NCI-H146 (cell line): ENCODE data around the gene TECTB.
A peak's percentile ranks its signal among the peaks of the same experiment; 100 is the strongest.
"Not testable (repeated sequence)": the region's sequence is repeated elsewhere in the genome, so short reads cannot be mapped to it uniquely, and the experiment has no call there.

ENCODE experiments used
- DNase-seq: peaks from one replicate; lab custom pipeline; 2025; lab: John Stamatoyannopoulos, UW

Gene TECTB

DNA sequence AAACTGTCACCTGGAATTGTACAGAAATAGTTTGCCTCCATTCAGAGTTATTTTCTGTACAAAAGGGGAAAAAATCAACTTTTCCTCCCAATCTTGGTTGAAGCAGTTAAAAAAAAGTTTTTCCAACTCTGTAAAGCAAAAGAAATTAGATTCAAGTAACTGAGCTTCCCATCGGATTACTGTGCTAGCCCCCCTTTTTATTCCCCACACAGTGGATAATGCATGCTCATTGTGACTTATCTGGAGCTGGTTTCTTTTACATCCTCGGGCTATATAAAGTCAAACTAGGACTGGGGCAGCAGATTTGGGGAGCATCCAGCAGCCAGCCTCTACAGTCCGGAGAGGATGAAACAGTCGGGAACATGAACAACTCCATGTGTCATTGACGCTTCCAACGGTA, at the start of gene TECTB:
Gene TECTB, plus strand, starts transcription at position 301 of the 400 bp plus-strand sequence. CDS start 335 bp downstream, outside the sequence.
- DNase-seq, result no peak

DNA sequence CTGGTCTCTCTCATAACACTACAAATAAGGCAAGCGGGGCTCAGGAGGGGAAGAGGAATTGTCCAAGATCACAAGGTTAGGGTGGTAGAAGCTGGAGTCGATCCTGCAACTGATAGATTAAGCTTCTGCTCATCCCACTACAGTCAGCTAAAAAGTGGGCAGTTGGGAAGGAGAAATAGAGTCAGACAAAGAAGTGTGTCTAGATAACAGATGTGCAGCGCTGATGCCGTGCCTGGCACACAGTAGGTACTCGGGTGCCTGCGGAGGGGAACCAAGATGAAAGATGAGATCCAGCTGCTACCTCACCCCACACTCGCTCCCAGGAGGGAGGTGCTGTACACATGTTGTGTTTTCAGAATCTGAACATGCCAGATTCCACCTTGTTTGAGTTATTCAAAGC, 48.1 kb upstream of the TECTB start:
- DNase-seq, result no peak

DNA sequence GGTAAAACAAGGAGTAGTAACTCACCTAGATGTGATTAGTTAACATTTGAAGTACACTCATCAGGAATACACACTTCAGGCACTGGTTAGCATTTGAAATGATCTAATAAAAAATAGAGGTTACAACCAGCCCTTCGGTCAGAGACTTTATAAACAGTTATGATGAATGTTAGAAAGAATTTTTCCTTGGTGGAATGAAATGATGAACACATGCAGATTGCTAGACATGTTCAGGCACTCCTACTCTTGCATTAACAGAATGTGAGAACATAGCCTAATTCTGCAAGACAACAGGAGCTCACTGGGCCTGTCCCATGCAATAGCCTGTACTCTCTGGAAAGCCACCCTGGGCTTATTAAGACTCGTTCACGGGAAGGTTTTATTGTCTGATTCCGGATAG, 47.3 kb upstream of the TECTB start:
- DNase-seq, result no peak

DNA sequence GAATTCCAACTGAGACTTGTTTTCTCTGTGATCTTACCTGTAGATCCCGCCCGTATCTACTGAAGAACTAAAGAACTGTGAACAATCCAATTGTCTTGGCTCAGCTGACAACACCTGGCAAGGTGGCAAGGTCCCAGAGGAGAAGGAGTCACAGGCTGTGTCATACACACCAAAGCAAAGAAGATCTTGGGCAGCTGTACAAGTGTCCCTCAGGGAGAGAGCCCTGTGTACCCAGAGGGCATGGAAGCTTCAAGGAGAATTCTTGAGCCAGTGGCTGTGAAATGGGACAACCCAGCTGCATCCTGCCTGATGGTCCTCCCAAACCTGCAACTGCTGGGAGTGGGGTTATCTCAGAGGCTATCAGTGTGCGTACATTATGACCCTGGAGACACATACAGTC, 46.7 kb upstream of the TECTB start:
- DNase-seq, result no peak

DNA sequence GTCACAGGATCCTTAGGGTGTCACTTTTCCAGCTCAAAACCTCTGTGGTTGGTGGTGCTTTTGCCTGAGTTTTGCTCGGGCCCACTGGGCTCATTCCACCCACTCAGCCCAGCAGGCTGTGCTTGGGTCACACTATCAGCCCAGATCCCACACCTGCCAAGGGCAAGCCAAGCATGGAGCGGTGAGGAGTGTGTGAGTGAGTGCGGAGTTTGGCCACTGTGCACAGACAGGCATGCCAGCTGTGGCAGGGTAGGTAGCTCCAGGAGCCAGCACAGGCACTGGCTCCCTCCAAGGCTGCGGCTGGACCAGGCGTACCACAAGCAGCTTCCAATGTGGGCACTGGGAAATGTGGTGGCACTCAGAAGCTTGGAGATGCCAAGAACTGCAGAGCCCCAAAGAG, 43.9 kb upstream of the TECTB start:
- no peak for DNase-seq

DNA sequence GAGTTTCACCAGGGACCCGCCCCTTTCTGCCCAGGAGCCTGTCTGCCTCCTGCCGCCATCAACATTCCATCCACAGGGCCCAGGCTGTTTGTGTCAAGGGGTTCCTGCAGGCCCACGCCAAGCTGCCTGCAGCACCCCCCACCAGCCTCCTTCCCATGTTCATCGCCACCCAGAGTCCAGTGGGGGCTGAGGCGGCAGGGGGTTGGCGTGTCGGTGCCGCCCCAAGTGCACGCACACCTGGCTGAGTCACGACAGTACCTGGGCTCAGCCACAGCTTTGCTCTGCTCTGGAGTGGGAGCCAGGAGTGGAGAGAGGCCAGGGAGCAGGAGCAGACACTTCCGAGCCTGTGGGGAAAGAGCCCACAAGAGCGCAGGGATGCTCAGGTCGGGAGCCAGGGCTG, 42.8 kb upstream of the TECTB start:
- DNase-seq, result no peak

DNA sequence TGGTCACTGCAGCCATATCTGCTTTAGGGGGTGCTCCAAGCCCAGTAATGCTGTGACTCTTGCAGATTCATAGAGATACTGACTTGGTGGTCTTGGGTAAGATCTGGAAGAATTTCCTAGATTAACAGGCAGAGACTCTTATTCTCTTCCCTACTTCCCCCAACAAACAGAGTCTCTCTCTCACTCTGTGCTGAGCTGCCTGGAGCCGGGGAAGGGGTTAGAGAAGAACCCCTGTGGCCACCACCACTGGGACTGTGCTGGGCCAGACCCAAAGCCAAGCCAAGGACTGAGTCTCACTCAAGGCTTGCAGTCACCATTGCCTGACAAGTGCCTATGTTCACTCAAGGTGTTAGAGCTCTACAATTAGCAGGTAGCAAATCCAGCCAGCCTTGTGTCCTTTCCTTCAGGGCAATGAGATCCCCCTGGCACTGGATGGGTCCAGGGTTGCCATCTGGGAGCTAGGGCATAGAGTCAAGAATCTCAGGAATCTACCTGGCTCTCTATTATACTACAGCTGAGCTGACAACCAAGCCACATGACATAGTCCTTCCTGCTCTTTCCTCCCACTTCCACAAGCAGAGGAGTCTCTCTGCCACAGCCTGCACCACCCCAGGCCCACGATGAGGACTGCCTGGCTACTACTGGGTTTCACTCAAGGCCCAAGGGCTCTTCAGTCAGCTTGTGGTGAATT, 41.4 kb upstream of the TECTB start:
- no peak for DNase-seq

DNA sequence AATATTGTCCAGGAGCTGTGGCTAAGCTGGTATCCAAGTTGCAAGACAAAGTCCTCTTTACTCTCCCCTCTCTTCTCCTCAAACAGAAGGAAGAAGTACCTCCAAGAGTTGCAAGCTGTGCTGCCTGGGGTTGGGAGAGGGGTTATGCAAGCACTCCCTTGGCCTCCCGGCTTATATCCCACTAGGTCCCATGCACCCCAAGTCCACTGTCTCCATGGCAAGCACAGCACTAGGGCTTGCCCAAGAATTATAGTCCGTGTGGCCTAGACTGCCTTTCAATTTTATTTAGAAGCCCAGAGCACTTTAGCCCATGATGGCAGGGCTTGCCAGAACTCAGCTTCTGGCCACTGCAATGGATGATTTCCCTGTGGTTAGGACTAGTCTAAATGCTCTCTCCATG, 40.4 kb upstream of the TECTB start:
- DNase-seq, result no peak

DNA sequence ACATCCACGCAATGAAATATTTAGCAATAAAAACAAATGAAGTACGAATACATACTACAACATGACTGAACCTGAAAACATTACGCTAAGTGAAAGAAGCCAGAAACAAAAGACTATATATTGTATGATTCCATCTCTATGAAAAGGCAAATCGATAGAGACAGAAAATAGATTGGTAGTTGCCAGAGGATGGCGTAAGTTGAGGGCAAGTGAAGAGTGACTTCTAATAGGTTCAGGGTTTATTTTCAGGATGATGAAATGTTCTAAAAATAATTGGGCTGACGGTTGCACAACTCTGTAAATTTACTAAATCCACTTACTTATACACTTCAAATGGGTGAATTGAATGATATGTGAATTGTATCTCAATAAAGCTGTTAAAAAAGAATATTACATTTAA, 39.5 kb upstream of the TECTB start:
- no peak for DNase-seq

DNA sequence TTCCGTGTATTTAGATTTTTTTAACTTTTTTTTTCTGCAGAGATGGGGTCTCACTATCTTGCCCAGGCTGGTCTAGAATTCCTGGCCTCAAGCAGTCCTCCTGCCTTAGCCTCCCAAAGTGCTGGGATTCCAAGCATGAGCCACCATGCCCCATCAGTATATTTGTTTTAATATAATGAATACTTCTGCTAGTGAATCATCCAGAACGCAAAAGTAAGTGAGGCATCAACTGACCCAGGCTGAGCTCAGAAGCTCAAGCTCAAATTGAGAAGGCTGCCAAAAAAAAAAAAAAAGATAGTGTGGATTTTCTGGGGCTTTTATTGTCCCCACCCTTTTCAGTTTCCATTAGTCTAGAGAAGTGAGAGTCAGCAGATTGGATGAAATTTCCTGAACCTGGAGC, 39.0 kb upstream of the TECTB start:
- DNase-seq, result no peak

DNA sequence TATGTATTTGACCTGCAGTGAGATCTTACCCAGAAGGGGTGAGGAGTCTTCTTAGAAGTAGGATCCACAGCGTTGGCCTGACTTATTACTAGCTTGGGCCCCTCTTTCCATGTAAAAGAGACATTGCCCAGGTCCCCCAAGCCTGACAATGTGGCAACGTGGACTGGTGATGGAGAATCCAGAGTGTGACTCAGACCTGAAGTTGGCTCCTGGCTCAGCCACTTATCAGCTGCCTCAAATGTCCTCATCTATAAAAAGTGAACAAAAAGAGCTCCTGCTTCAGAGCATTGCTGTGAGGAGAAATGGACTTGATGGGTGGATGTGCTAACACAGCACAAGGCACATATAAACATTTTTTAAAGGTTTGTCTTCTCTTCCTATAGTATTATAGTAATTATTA, 35.4 kb upstream of the TECTB start:
- no peak for DNase-seq

DNA sequence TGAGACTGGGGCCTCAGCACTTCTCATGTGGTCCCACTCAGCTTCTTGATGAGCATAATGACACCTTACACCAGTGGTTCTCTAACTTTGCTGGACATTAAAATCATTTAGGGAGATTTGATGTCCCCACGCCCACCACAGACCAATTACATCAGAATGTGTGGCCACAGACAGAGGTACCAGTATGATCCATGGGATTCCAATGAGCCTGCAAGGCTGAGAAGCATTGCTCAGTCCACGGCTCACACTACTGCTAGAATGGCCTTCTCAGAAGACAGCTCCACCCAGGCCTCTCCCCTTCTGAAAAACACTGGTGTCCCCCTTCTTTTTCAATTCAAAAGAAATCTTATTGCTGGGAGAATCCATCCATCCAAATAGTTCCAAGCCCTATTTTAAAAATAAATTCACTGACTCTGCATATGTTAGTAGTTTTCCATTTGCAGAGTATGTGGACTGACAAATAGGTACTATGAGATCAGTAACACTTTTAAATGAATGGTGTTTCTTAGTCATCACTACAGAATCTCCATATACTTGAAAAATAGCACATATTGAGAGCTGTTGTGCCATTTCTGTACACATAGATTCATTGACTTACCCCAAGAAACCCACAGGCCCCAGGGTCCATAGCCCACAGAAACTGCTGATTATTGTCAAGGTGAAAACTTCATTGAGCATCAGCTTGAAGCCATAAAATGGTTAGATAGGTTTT, 34.5 kb upstream of the TECTB start:
- DNase-seq, result no peak

DNA sequence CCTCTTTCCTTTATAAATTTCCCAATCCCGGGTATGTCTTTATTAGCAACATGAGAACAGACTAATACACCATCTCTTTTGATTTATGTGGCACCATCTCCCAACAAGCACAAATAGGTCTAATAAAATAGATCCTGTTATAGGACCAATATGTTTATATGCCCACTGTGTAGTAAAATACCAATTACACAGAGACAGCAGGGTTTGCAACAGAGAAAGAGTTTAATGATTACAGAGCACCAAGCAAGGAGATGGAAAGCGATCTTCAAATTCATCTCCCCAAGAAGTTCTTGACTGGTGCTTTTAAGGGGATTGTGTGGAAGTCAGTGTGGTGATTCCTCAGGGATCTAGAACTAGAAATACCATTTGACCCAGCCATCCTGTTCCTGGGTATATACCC, 33.5 kb upstream of the TECTB start:
- no peak for DNase-seq

DNA sequence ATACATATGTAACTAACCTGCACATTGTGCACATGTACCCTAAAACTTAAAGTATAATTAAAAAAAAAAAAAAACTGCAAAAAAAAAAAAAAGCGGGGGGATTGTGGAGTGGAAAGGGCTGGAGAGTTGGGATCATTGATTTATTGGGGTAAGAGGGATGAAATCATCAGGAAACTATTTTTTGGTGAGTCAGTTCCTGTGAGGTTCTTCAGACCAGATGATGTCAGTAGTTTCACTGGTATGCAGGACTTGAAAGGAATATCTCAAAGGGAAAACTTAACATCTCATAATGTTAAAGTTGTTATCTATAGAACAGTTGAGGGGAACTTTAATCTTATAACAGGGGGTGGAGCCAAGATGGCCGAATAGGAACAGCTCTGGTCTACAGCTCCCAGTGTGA, 32.6 kb upstream of the TECTB start:
- DNase-seq, result no peak

DNA sequence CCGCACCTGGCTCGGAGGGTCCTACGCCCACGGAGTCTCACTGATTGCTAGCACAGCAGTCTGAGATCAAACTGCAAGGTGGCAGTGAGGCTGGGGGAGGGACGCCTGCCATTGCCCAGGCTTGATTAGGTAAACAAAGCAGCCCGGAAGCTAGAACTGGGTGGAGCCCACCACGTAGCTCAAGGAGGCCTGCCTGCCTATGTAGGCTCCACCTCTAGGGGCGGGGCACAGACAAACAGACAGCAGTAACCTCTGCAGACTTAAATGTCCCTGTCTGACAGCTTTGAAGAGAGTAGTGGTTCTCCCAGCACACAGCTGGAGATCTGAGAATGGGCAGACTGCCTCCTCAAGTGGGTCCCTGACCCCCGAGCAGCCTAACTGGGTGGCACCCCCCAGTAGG, 32.0 kb upstream of the TECTB start:
- DNase-seq, result not testable (repeated sequence)

DNA sequence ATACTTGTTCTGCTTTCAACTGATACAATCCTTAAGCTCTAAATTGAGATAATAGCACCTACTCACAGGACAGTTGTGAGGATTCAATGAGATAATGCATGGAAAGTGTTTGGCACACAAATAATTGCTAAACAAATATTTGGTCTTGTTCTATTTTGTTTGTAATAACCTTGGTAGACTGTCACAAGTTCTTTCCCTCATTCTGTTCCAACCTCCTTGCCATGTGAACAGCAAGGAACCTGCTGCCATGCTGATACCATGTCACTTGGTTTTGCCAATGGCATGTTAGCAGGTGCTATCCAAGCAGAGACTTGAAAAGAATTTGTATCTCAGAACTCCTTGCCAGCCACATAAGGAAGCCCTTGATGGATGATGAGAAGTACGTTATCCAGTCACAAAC, 24.8 kb upstream of the TECTB start:
- DNase-seq, result no peak

DNA sequence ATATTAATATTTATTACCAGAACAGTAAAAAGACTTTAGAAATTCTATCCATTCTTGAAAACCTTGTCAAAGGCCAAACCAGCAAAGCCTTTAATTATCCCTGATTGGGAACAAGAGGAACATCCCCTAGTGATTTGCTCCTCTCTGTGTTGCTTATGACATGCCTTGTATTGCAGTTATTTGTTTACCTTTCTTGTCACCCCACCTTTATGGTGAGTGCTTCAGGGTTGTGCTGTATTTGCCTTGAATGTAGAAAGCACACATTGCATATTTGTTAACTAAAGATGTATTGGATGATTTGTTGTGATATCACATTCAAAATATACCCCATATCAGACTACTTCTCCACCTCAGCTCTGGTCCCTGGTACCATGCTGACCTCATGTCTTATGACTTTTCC, 23.5 kb upstream of the TECTB start:
- DNase-seq, result no peak

DNA sequence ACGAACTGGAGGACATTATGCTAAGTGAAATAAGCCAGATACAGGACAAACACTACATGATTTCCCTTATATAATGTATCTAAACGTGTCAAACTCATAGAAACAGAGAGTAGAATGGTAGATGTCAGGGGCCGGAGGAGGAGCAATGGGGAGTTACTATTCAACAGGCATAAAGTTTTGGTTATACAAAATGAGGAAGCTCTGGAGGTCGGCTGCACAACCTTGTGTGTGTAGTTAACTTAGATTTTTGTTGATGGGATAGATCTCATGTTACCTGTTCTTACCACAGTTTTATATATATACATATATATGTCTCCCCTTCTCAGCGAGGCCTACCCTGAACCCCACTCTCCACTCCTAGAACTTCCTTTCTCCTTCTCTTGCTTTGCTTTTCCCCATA, 22.4 kb upstream of the TECTB start:
- DNase-seq, result no peak

DNA sequence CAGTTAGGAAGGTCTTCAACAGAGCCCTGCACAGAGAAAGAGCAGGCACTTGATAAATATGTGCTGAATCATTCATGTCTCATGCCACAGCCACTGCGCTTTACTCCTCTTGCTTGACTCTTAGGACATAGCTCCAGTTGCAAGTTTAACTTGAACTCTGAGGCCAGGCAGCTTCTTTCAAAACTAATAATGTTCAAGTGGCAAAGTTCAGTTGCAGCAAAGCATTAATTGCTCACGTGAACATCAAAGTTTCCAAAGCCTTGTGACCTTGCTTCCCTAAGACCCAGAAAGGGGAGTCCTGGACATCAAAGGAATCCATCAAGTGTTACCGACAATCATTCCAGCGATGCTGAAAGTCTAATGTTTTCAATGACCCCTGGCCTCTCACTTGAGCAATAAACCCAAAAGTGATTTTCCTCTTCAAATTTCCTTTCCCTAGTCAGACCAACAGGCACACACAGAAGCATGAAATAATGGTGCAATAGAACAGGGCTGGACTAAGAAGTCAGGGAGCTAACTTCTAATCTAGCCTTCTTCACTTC, 21.8 kb upstream of the TECTB start:
- DNase-seq, result no peak

DNA sequence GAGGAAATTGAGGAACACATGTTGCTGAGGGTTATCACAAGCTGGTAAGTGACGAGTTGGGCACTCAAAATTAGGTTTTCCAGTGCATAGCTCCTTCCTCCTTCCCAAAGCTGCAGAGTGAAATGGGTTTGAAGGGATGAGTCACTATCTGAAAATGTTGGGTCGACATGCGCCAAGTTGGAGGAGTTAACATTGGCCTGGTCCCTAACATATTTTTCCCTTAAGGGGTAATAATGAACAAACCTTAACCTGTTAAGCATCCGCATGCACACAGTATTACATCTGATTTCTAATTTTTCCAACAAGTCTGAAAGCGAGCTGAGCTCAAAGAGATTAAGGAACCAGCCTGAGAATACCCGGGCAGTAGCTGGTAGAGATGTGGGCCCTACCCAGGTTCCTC, 20.7 kb upstream of the TECTB start:
- DNase-seq, result no peak

DNA sequence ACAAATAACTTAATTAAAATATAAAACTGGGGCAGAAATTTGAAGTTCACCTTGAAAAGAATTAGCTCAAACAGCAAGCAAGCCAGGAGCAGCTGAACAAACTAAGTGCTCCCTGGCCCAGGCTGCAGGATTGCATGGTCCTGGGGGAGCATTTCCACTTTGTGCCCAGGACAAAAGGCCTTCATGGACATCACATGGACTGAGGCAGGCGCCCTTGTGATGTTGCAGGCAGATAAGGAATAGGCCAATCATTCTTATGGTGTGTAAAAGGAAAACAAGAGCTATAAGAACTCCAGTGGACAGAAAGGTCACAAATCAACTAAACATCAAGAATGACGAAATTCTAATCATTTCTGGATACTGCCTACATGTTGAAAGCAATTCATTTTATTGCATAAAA, 17.5 kb upstream of the TECTB start:
- DNase-seq, result peak; percentile 6

DNA sequence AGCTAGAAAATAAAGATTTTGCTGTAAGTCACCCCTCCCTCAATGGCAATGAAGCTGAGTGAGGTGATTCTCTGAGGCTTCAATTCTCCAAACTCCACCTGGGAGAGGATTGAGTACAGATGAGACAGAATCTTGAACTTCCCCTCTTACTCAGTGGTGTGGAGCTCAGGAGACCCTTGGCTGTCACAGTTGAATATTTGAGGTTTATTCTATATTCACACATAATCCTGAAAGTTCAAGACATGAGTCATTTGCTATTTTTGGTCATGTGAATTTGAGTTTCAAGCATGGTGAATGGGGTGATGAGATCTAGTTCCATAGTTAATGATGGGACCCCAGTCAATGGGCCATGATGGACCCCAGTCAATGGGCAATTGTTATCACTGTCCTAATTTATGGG, 13.9 kb upstream of the TECTB start:
- no peak for DNase-seq

DNA sequence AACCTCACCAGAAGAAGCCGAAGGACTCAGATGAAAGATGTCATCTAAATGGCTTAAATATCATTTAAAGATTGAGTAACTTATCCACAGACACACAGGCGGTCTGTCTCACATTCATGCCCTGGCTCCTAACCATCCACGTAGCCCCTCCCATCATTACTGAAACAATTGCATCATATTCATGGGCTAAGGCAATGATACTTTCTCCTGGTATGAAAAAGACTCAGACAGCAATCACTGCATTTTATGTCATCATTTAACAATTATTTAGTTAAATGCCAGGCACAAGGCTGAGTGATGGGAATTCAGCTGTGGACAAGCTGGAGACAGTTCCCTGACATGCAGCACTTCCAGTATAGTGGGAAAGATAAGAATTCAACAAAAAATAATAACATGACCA, 11.2 kb upstream of the TECTB start:
- DNase-seq, result no peak

DNA sequence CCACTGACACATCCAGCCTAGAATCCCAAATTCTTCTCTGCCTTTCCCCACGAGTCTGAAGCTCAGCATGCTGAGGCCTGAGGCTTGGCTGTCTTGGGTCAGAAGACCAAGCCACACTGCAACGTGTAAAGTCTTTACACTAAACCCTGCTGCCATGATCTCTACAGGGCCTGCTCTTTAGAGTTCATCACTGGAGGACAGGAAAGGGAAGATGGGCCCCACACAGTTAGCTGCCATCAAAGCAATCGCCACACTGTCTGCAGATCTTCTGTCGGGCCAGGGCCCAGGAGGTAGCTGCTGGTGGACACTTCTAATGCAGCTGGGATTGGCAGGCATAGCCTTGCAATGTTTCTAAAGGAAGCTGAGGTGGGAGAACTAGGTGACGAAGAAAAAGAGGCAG, 8.4 kb upstream of the TECTB start:
- DNase-seq, result no peak
